Spleen (tissue), 7 donors: ENCODE measurements around the gene AGBL1.

Source experiments
- CTCF ChIP-seq, 11 experiments: fragments of 200-600 bp in 7 of 11; fragments of 450-650 bp in 4 of 11; sonication (generic) in 4 of 11; IDR thresholded peaks in 8 of 11; conservative IDR thresholded peaks in 3 of 11; 1 replicate in 7 of 11; 2 replicates in 4 of 11; pipeline versions ENCODE4 v1.4.0 to v1.8.0; 2016 to 2021; ENCODE audit warnings: antibody characterized with exemption in 11 of 11, inconsistent platforms in 4 of 11, mild to moderate bottlenecking in 1 of 11
- POLR2AphosphoS5 ChIP-seq, 3 donors: sonication (generic); formaldehyde crosslinking; IDR thresholded peaks; one replicate each; pipeline ENCODE4 v1.5.1; 2017; ENCODE audit warnings: antibody characterized with exemption in 3 of 3
- donor health status: DM: no; HTN: no; CAD: no; lungs with moderate emphysema.
- donor health status: DM: no; HTN: no; CAD: no.
- donor health status: DM: no; HTN: no; CAD: no.

GRCh38 chr15:86776145-86776544 lies 696.5 kb downstream of the AGBL1 start:
- TF ChIP-seq CTCF (IDR thresholded peaks at IDR 0.05 in 8 of 11, conservative IDR thresholded peaks at IDR 0.05 in 3 of 11) (no peak), POLR2AphosphoS5 (IDR thresholded peaks at IDR 0.05) (no peak)
